ENCODE data around the gene PDE9A. TPM values are rescaled to one million over a fixed set of nuclear protein-coding genes. Genes with fewer than 3 reads are reported as not detected.

Gene PDE9A
- total RNA-seq: 8.5 and 12.3 TPM in 2 replicates
- long read RNA-seq, transcript PDE9A-204 (19 exons, 1,883 nt): major isoform, 7 of 14 reads
- long read RNA-seq, partial matches to known transcripts: 3 of 14 reads
- long read RNA-seq, other reads (novel, unspliced or antisense): 2 of 14 reads

GRCh38 chr21:42653231-42654061, at the start of gene PDE9A:
Gene PDE9A (plus strand): TSS chr21:42653621. CDS start chr21:42653815, 194 bp downstream.
- Mint-ChIP-seq H3K36me3 (ENCODE audit: unreplicated experiment) (no peaks in the 10 kb centered on the region), H3K4me1 (ENCODE audit: unreplicated experiment) (peaks cover 25% of the 10 kb centered on the region), H3K4me3 (ENCODE audit: unreplicated experiment) (peak within 1 kb of the TSS; percentile 79), H3K9me3 (ENCODE audit: unreplicated experiment) (no peaks in the 10 kb centered on the region), H3K27ac (ENCODE audit: unreplicated experiment) (peak within 1 kb of the TSS; percentile 56), H3K27me3 (ENCODE audit: unreplicated experiment) (peaks cover 16% of the 10 kb centered on the region)
- no peak for TF ChIP-seq CTCF (IDR thresholded peaks at IDR 0.05)
- DNase-seq (ENCODE audit: extremely low spot score, unreplicated experiment): no peak

DNA sequence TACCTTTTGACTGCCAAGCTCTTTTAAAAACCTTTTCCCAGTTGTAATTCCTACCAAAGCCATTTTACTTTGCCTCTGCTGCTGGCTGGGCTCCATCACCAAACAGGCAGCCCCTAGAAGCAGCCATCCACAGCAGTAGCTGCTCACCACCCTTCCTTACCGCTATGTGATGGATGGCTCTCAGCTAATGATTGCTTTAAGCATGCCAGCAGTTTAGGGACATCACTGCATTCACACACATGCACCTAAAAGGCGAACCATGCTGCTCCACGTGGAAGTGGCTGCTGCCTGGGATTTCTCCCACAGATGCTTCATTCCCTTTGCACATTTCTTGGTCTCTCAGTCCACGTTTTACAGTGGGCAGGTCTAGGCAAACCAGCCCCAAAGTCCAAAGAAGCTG, 46.3 kb upstream of the PDE9A start:
- Mint-ChIP-seq H3K4me1 (ENCODE audit: unreplicated experiment) (no peaks in the 10 kb centered on the region), H3K27ac (ENCODE audit: unreplicated experiment) (no peak overlapping the region), H3K36me3 (ENCODE audit: unreplicated experiment) (peaks cover 2% of the 10 kb centered on the region), H3K4me3 (ENCODE audit: unreplicated experiment) (no peak overlapping the region), H3K27me3 (ENCODE audit: unreplicated experiment) (peaks cover 39% of the 10 kb centered on the region), H3K9me3 (ENCODE audit: unreplicated experiment) (no peaks in the 10 kb centered on the region)
- TF ChIP-seq CTCF (IDR thresholded peaks at IDR 0.05): no peak
- DNase-seq (ENCODE audit: extremely low spot score, unreplicated experiment): no peak

GRCh38 chr21:42607525-42608102, 45.8 kb upstream of the PDE9A start:
- H3K36me3 Mint-ChIP-seq (ENCODE audit: unreplicated experiment): peaks cover 6% of the 10 kb centered on the region
- H3K27ac Mint-ChIP-seq (ENCODE audit: unreplicated experiment): no peak overlapping the region
- peaks cover 38% of the 10 kb centered on the region for H3K27me3 Mint-ChIP-seq (ENCODE audit: unreplicated experiment)
- no peak for DNase-seq (ENCODE audit: extremely low spot score, unreplicated experiment)
- H3K9me3 Mint-ChIP-seq (ENCODE audit: unreplicated experiment): no peaks in the 10 kb centered on the region
- no peaks in the 10 kb centered on the region for H3K4me1 Mint-ChIP-seq (ENCODE audit: unreplicated experiment)
- no peak overlapping the region for H3K4me3 Mint-ChIP-seq (ENCODE audit: unreplicated experiment)
- no peak for TF ChIP-seq CTCF (IDR thresholded peaks at IDR 0.05)

DNA sequence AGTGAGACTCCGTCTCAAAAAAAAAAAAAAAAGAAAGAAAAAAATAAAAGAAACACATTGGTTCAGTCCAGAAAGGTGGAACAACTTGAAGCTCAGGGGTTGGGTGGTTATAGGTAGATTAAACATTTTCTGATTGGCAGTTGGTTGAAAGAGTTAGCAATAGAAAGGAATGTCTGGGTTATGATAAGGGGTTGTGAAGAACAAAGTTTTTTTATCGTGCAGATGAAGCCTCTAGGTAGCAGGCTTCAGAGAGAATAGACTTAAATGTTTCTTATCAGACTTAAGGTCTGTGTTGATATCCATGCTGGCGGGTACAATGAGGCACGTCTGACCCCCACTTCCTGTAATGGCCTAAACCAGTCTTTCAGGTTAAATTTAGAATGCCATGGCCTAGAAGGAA, 45.0 kb upstream of the PDE9A start:
- no peaks in the 10 kb centered on the region for H3K9me3 Mint-ChIP-seq (ENCODE audit: unreplicated experiment)
- no peak for TF ChIP-seq CTCF (IDR thresholded peaks at IDR 0.05)
- no peak for DNase-seq (ENCODE audit: extremely low spot score, unreplicated experiment)
- no peak overlapping the region for H3K4me3 Mint-ChIP-seq (ENCODE audit: unreplicated experiment)
- peaks cover 6% of the 10 kb centered on the region for H3K36me3 Mint-ChIP-seq (ENCODE audit: unreplicated experiment)
- H3K27ac Mint-ChIP-seq (ENCODE audit: unreplicated experiment): no peak overlapping the region
- peaks cover 37% of the 10 kb centered on the region for H3K27me3 Mint-ChIP-seq (ENCODE audit: unreplicated experiment)
- H3K4me1 Mint-ChIP-seq (ENCODE audit: unreplicated experiment): no peaks in the 10 kb centered on the region

GRCh38 chr21:42609811-42610210, 43.6 kb upstream of the PDE9A start:
- H3K36me3 Mint-ChIP-seq (ENCODE audit: unreplicated experiment): peaks cover 4% of the 10 kb centered on the region
- no peak overlapping the region for H3K4me3 Mint-ChIP-seq (ENCODE audit: unreplicated experiment)
- no peaks in the 10 kb centered on the region for H3K9me3 Mint-ChIP-seq (ENCODE audit: unreplicated experiment)
- DNase-seq (ENCODE audit: extremely low spot score, unreplicated experiment): no peak
- no peaks in the 10 kb centered on the region for H3K4me1 Mint-ChIP-seq (ENCODE audit: unreplicated experiment)
- no peak overlapping the region for H3K27ac Mint-ChIP-seq (ENCODE audit: unreplicated experiment)
- H3K27me3 Mint-ChIP-seq (ENCODE audit: unreplicated experiment): peaks cover 31% of the 10 kb centered on the region
- no peak for TF ChIP-seq CTCF (IDR thresholded peaks at IDR 0.05)
